ENCODE measurements around the gene RNF225. TPM values are rescaled to one million over a fixed set of nuclear protein-coding genes. Genes with fewer than 3 reads are reported as not detected.

The RNF225 gene
- total RNA-seq, 3 donors from 2014 or later (not counting 1 experiment from before 2014, with no cell fraction given) = 0.39 TPM; not detected in 2

DNA sequence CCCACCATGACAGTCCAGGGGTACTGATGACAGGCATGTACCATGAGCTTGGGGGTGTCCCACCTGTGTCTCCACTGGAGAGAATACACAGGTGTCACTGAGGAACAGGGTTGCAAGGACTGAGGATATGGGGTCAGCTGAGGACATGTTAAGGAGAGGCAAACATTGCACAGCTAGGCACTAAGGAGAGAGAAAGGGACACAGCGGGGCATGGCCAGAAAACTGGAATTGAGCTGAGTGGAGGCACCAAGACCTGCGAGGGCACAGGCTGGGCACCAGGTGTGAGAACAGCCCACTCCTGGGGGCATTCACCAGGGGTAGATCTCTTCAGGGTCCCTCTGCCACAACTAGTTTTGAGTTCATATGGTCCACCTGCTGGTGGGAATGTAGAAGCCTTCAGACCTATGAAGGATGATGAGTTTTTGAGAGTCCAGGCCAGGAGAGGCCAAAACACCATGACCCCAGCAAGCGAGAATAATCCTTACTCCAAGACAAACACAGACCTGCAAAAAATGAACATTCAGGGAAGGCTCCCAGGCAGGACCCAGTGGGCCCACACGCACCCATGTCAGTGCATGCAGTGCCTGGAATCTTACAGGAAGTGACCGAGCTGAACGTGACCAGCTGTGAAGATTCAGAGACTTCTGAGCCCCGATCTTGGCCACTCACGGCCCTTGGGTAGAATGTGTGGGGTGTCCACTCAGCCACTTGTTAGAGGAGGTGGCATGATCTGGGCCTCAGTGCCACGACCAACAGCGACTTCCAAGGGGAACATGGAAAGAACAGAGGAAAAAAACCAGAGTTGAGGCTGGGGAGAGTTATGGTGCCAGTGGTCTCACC is 11.6 kb downstream of the RNF225 start:
- no peaks in the 10 kb centered on the region for H3K9me3 ChIP-seq (ENCODE audit: control insufficient read depth, insufficient read depth, low read length)
- intact Hi-C loops (cut with micrococcal nuclease) = no loop called here
- H3K27ac ChIP-seq (ENCODE audit: low read length) = no peak overlapping the region
- ATAC-seq (no peak), DNase-seq (peak in 1 of 2 donors; percentile 36)
- H3K27me3 Mint-ChIP-seq (ENCODE audit: low read depth in 2 of 2) = no peaks in the 10 kb centered on the region
- no peaks in the 10 kb centered on the region for H3K36me3 Mint-ChIP-seq
- H3K4me1 Mint-ChIP-seq = peaks cover 29 to 36% of the 10 kb centered on the region in 2 donors
- no peaks in the 10 kb centered on the region for H3K9me3 Mint-ChIP-seq
- H3K4me1 ChIP-seq (ENCODE audit: control insufficient read depth, insufficient read depth, low read length) = peaks cover 22% of the 10 kb centered on the region
- no peak overlapping the region for H3K4me3 ChIP-seq (ENCODE audit: low read length)
- TF ChIP-seq, protein P1, sequence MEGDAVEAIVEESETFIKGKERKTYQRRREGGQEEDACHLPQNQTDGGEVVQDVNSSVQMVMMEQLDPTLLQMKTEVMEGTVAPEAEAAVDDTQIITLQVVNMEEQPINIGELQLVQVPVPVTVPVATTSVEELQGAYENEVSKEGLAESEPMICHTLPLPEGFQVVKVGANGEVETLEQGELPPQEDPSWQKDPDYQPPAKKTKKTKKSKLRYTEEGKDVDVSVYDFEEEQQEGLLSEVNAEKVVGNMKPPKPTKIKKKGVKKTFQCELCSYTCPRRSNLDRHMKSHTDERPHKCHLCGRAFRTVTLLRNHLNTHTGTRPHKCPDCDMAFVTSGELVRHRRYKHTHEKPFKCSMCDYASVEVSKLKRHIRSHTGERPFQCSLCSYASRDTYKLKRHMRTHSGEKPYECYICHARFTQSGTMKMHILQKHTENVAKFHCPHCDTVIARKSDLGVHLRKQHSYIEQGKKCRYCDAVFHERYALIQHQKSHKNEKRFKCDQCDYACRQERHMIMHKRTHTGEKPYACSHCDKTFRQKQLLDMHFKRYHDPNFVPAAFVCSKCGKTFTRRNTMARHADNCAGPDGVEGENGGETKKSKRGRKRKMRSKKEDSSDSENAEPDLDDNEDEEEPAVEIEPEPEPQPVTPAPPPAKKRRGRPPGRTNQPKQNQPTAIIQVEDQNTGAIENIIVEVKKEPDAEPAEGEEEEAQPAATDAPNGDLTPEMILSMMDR (IDR thresholded peaks at IDR 0.05) = no peak
- peak overlapping the region; percentile 97 for H3K4me3 Mint-ChIP-seq
- H3K27me3 ChIP-seq (ENCODE audit: control insufficient read depth, insufficient read depth, low read length) = no peaks in the 10 kb centered on the region
- H3K27ac Mint-ChIP-seq = peak overlapping the region; percentile 92 to 98
- 75% methylated on average over 10 of the region's 10 CpGs for WGBS (ENCODE audit: insufficient coverage)
- H3K36me3 ChIP-seq (ENCODE audit: control insufficient read depth, insufficient read depth, low read length) = no peaks in the 10 kb centered on the region

- peak overlapping the region; percentile 89 for H3K27ac ChIP-seq (ENCODE audit: low read length)
- H3K27me3 ChIP-seq (ENCODE audit: control insufficient read depth, insufficient read depth, low read length) = no peaks in the 10 kb centered on the region
- peaks cover 29 to 36% of the 10 kb centered on the region in 2 donors for H3K4me1 Mint-ChIP-seq
- ATAC-seq (no peak), DNase-seq (peak in 1 of 2 donors; percentile 33)
- TF ChIP-seq, protein P1 (IDR thresholded peaks at IDR 0.05) = no peak
- peaks cover 20% of the 10 kb centered on the region for H3K4me1 ChIP-seq (ENCODE audit: control insufficient read depth, insufficient read depth, low read length)
- H3K27ac Mint-ChIP-seq = peak overlapping the region; percentile 92 to 98
- no peaks in the 10 kb centered on the region for H3K36me3 Mint-ChIP-seq
- H3K9me3 ChIP-seq (ENCODE audit: control insufficient read depth, insufficient read depth, low read length) = no peaks in the 10 kb centered on the region
- intact Hi-C loops (cut with micrococcal nuclease) = no loop called here
- H3K27me3 Mint-ChIP-seq (ENCODE audit: low read depth in 2 of 2) = no peaks in the 10 kb centered on the region
- H3K9me3 Mint-ChIP-seq = no peaks in the 10 kb centered on the region
- peak overlapping the region; percentile 97 for H3K4me3 Mint-ChIP-seq
- H3K36me3 ChIP-seq (ENCODE audit: control insufficient read depth, insufficient read depth, low read length) = no peaks in the 10 kb centered on the region
- peak overlapping the region; percentile 68 for H3K4me3 ChIP-seq (ENCODE audit: low read length)
- 26% methylated on average over 22 of the region's 22 CpGs for WGBS (ENCODE audit: insufficient coverage)
Observed at GRCh38 chr19:58407658-58408151, 12.2 kb downstream of the RNF225 start.

DNA sequence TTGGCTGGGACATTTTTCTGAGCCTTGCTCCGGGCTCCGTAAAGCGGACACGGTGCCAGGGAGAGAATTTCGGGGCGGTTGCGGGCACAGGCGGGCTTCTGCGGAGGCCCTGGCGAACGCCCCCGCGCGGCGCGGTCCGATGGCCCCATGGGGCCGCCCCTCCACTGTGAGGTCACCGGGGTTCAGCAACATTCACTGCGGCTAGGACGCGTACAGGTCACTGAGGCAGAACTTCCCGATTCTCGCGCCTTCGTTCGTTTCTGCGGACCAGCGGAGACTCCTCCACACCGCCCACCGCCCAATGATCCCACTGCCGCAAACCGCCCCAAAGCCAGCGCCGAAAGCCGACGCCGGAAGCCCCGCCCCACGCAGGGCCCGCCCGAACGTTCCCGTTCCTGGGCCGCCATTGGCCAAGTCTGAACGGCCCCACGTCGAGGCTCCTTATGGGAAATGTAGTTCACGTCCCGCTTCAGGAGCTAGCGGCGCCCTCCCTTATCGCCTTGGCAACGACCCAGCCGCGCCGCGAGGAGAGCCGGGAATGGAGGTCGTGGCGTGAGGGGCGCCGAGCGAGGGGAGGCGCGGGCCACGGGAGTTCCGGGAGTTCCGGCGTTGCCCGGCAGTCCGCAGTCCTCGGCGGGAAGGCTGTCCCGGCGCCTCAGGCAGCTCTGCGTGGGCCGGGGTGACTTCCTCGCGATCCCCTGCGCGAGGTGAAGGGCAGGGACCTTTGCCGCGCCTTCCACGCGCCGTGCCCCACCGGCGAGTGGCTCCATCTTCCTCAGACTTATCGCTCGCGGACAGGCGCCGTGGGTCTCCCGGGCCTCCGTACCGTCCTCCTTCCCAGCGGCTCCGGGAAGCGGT is 12.9 kb downstream of the RNF225 start, which contains the start of gene ZNF584:
Gene ZNF584, plus strand, starts transcription at position 498 of the 858 bp plus-strand sequence. CDS start 499 bp downstream, outside the sequence.
- Histone ChIP-seq H3K4me1 (ENCODE audit: control insufficient read depth, insufficient read depth, low read length) (peaks cover 20% of the 10 kb centered on the region), H3K36me3 (ENCODE audit: control insufficient read depth, insufficient read depth, low read length) (no peaks in the 10 kb centered on the region), H3K27me3 (ENCODE audit: control insufficient read depth, insufficient read depth, low read length) (no peaks in the 10 kb centered on the region), H3K4me3 (ENCODE audit: low read length) (peak within 1 kb of the TSS; percentile 68), H3K27ac (ENCODE audit: low read length) (peak within 1 kb of the TSS; percentile 89), H3K9me3 (ENCODE audit: control insufficient read depth, insufficient read depth, low read length) (no peaks in the 10 kb centered on the region)
- DNase-seq (peak; percentile 86 to 96), ATAC-seq (peak; percentile 96 to 99 (median 97))
- TF ChIP-seq, protein P1 (IDR thresholded peaks at IDR 0.05) = no peak
- under 1% methylated on average over 100 of the region's 100 CpGs for WGBS (ENCODE audit: insufficient coverage)
- peak within 1 kb of the TSS; percentile 97 for H3K4me3 Mint-ChIP-seq
- intact Hi-C loops (cut with micrococcal nuclease) = no loop called here
- H3K4me1 Mint-ChIP-seq = peaks cover 29 to 36% of the 10 kb centered on the region in 2 donors
- H3K27ac Mint-ChIP-seq = peak within 1 kb of the TSS; percentile 92 to 98
- H3K36me3 Mint-ChIP-seq = no peaks in the 10 kb centered on the region
- no peaks in the 10 kb centered on the region for H3K27me3 Mint-ChIP-seq (ENCODE audit: low read depth in 2 of 2)
- no peaks in the 10 kb centered on the region for H3K9me3 Mint-ChIP-seq
